Kidney (tissue), 14 donors: Measurements from ENCODE around the gene MYO7B. TPM values are rescaled to one million over a fixed set of nuclear protein-coding genes. Genes with fewer than 3 reads are reported as not detected.

ENCODE experiments used
- DNase-seq, 5 donors: peaks; one replicate each; pipeline ENCODE4 v3.0.0-alpha.2; 2013 to 2020
- FAIRE-seq: peaks from 2 replicates; lab custom pipeline; 2012; peaks lifted over from hg19 to GRCh38; lab: Jason Lieb, UNC
- H3K27ac ChIP-seq, 2 donors: one replicate each; pipeline ENCODE4 v1.7.0; 2013; ENCODE audit warnings: low read depth in 2 of 2, low read length in 2 of 2, inconsistent platforms in 1 of 2
- H3K27me3 ChIP-seq: one replicate; pipeline ENCODE4 v1.7.1; 2013; ENCODE audit warnings: low read length, inconsistent platforms; ENCODE audit not compliant: control insufficient read depth, insufficient read depth
- H3K36me3 ChIP-seq, 3 donors: one replicate each; pipeline versions ENCODE4 v1.7.0 to v1.7.1; 2013; ENCODE audit warnings: low read length in 3 of 3, control low read depth in 1 of 3, inconsistent platforms in 1 of 3; ENCODE audit not compliant: insufficient read depth in 3 of 3, control insufficient read depth in 2 of 3
- H3K4me1 ChIP-seq, 3 donors: one replicate each; pipeline versions ENCODE4 v1.7.0 to v1.7.1; 2013; ENCODE audit warnings: low read length in 3 of 3, inconsistent platforms in 1 of 3, low read depth in 1 of 3; ENCODE audit not compliant: control insufficient read depth in 2 of 3, insufficient read depth in 2 of 3
- H3K4me3 ChIP-seq, 3 donors: one replicate each; pipeline versions ENCODE4 v1.7.0 to v1.8.1; 2013; ENCODE audit warnings: low read length in 3 of 3, control low read depth in 1 of 3, inconsistent platforms in 1 of 3
- H3K9ac ChIP-seq, 3 donors: one replicate each; pipeline versions ENCODE4 v1.7.0 to v1.7.1; 2013; ENCODE audit warnings: low read length in 3 of 3, control low read depth in 1 of 3, inconsistent platforms in 1 of 3
- H3K9me3 ChIP-seq, 3 donors: one replicate each; pipeline versions ENCODE4 v1.7.0 to v1.7.1; 2013; ENCODE audit warnings: low read length in 3 of 3, control low read depth in 1 of 3, inconsistent platforms in 1 of 3; ENCODE audit not compliant: control insufficient read depth in 2 of 3, insufficient read depth in 1 of 3
- intact Hi-C: fragments of 100-400 bp; cut with DNase I; formaldehyde crosslinking; loops from one replicate; pipeline ENCODE4 v1.11.1; 2022
- polyA plus RNA-seq: library from polyadenylated mRNA; stranded (reverse); fragments of 350-450 nt; fragmentation: Illumina TruSeq; extraction: RNeasy Lipid Tissue Mini Kit (QIAGEN cat#74804); gene quantifications from one replicate; pipeline ENCODE4 v1.2.3, GENCODE V29; 2014; ENCODE audit warnings: low read depth, low replicate concordance; ENCODE audit not compliant: insufficient read depth
- total RNA-seq: library from RNA; stranded (reverse); fragmentation: NEBNext Ultra II Directional; extraction: Animal tissue kit (Norgen Biotek cat#: 25700); gene quantifications from one replicate; pipeline ENCODE4 v1.2.1, GENCODE V29; 2021
- TF ChIP-seq, protein P1 (sequence below): IDR thresholded peaks from 3 replicates; pipeline ENCODE4 v1.5.1; 2012; ENCODE audit warnings: mild to moderate bottlenecking, moderate library complexity, borderline replicate concordance; ENCODE audit not compliant: insufficient read depth; ENCODE audit errors: extremely low read depth
- donor health status: control.
- donor health status: control.
- donor health status: control.
- donor health status: control.
- donor health status: control.
- donor health status: DM: yes; HTN: yes; CAD: no.
- donor health status: Normal renal cell carcinoma (clear cell type).

Gene MYO7B
- total and polyA plus RNA-seq, 2 donors from 2014 or later: 11.0 to 22.2 TPM

- intact Hi-C loops: no loop called here
- Histone ChIP-seq H3K9me3 (no peaks in the 10 kb centered on the region), H3K4me3 (no peak overlapping the region), H3K9ac (no peak overlapping the region), H3K27me3 (no peaks in the 10 kb centered on the region), H3K4me1 (no peaks in the 10 kb centered on the region), H3K27ac (no peak overlapping the region), H3K36me3 (no peaks in the 10 kb centered on the region)
- TF ChIP-seq, protein P1, sequence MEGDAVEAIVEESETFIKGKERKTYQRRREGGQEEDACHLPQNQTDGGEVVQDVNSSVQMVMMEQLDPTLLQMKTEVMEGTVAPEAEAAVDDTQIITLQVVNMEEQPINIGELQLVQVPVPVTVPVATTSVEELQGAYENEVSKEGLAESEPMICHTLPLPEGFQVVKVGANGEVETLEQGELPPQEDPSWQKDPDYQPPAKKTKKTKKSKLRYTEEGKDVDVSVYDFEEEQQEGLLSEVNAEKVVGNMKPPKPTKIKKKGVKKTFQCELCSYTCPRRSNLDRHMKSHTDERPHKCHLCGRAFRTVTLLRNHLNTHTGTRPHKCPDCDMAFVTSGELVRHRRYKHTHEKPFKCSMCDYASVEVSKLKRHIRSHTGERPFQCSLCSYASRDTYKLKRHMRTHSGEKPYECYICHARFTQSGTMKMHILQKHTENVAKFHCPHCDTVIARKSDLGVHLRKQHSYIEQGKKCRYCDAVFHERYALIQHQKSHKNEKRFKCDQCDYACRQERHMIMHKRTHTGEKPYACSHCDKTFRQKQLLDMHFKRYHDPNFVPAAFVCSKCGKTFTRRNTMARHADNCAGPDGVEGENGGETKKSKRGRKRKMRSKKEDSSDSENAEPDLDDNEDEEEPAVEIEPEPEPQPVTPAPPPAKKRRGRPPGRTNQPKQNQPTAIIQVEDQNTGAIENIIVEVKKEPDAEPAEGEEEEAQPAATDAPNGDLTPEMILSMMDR: no peak
- FAIRE-seq: no peak
- no peak for DNase-seq
These were observed 63.7 kb downstream of the MYO7B start for GRCh38 chr2:127599211-127599610.

GRCh38 chr2:127604986-127605385 lies 69.5 kb downstream of the MYO7B start:
- Histone ChIP-seq H3K4me3 (no peak overlapping the region), H3K36me3 (no peaks in the 10 kb centered on the region), H3K27me3 (no peaks in the 10 kb centered on the region), H3K9me3 (no peaks in the 10 kb centered on the region), H3K4me1 (peaks cover 0 to 2% (median 0%) of the 10 kb centered on the region in 3 donors), H3K27ac (no peak overlapping the region), H3K9ac (no peak overlapping the region)
- no peak for DNase-seq
- intact Hi-C loops: no loop called here
- TF ChIP-seq, protein P1: no peak
- no peak for FAIRE-seq

- Histone ChIP-seq H3K9me3 (no peaks in the 10 kb centered on the region), H3K27ac (no peak overlapping the region), H3K4me3 (no peak overlapping the region), H3K27me3 (no peaks in the 10 kb centered on the region), H3K4me1 (peaks cover 0 to 2% (median 0%) of the 10 kb centered on the region in 3 donors), H3K36me3 (no peaks in the 10 kb centered on the region), H3K9ac (no peak overlapping the region)
- DNase-seq (peak in 1 of 5 donors; percentile 28), FAIRE-seq (no peak)
- TF ChIP-seq, protein P1: no peak
- intact Hi-C loops: no loop called here
These were observed 70.3 kb downstream of the MYO7B start for GRCh38 chr2:127605691-127606263.
